NCI-H774 (cell line): Measurements from ENCODE around the gene RNF145.

Experiments
- DNase-seq: peaks from one replicate; lab custom pipeline; 2025; lab: John Stamatoyannopoulos, UW

RNF145 gene

GRCh38 chr5:159218595-159219023 is 9.3 kb upstream of the RNF145 start:
- no peak for DNase-seq

- no peak for DNase-seq
These were observed 7.9 kb upstream of the RNF145 start for GRCh38 chr5:159217236-159217635.

- no peak for DNase-seq
These were observed 7.1 kb upstream of the RNF145 start for GRCh38 chr5:159216454-159216853.

- no peak for DNase-seq
These were observed 6.5 kb upstream of the RNF145 start for GRCh38 chr5:159215886-159216285.

GRCh38 chr5:159214486-159215271 is 5.3 kb upstream of the RNF145 start:
- DNase-seq, result no peak

GRCh38 chr5:159212657-159213462 is 3.5 kb upstream of the RNF145 start:
- no peak for DNase-seq

GRCh38 chr5:159211729-159212174 is 2.4 kb upstream of the RNF145 start:
- no peak for DNase-seq

- no peak for DNase-seq
These were observed 1.5 kb upstream of the RNF145 start for GRCh38 chr5:159210846-159211245.

- no peak for DNase-seq
These were observed 883 bp upstream of the RNF145 start for GRCh38 chr5:159210210-159210661.

GRCh38 chr5:159208514-159209437 is 577 bp downstream of the RNF145 start:
- no peak for DNase-seq

- peak; percentile 31 for DNase-seq
These were observed 1.5 kb downstream of the RNF145 start for GRCh38 chr5:159207686-159208513.

- no peak for DNase-seq
These were observed 2.1 kb downstream of the RNF145 start for GRCh38 chr5:159207222-159207685.

- no peak for DNase-seq
These were observed 2.5 kb downstream of the RNF145 start for GRCh38 chr5:159206818-159207217.

- DNase-seq, result no peak
These were observed 3.0 kb downstream of the RNF145 start for GRCh38 chr5:159206368-159206767.

- DNase-seq, result no peak
These were observed 6.0 kb downstream of the RNF145 start for GRCh38 chr5:159203351-159203750.

GRCh38 chr5:159202151-159202550 is 7.2 kb downstream of the RNF145 start:
- DNase-seq, result no peak

- DNase-seq, result no peak
These were observed 9.6 kb downstream of the RNF145 start for GRCh38 chr5:159199780-159200179.

- no peak for DNase-seq
These were observed 10.1 kb downstream of the RNF145 start for GRCh38 chr5:159199225-159199624.

GRCh38 chr5:159198063-159199036 is 11.0 kb downstream of the RNF145 start:
- no peak for DNase-seq

GRCh38 chr5:159195775-159196174 is 13.6 kb downstream of the RNF145 start:
- DNase-seq, result no peak
